Measurements from ENCODE around the gene C5orf34. TPM values are rescaled to one million over a fixed set of nuclear protein-coding genes. Genes with fewer than 3 reads are reported as not detected.

C5orf34 gene
- total and polyA plus RNA-seq, 3 donors from 2014 or later: 5.5 to 8.9 (median 8.5) TPM

DNA sequence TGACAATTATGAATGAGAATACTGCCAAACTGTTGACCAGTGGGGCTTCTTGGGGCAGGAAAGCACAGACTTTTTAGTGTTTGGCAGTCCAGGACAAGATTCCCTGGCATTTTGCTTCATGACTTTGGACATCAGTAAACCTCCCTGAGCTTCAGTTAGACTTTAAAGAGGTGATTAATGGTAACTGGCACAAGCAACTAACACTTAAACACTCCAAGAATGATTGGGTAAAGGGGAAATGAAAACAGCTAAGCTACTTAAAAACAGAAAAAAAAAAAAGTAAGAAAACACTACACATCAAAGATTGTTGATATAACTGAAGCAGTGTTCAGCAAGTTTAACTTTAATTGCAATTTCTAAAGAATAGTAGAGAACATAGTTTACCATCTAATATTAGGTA lies 28.5 kb upstream of the C5orf34 start:
- no peak overlapping the region for H3K27ac ChIP-seq
- peaks cover 13% of the 10 kb centered on the region for H3K4me1 ChIP-seq
- no peak for DNase-seq
- no peaks in the 10 kb centered on the region for H3K27me3 ChIP-seq
- no peaks in the 10 kb centered on the region for H3K9me3 ChIP-seq
- intact Hi-C loops (cut with DNase I; ENCODE audit: low total_unique reads): no loop called here
- TF ChIP-seq POLR2A (IDR thresholded peaks at IDR 0.05): no peak
- TF ChIP-seq, protein P1, sequence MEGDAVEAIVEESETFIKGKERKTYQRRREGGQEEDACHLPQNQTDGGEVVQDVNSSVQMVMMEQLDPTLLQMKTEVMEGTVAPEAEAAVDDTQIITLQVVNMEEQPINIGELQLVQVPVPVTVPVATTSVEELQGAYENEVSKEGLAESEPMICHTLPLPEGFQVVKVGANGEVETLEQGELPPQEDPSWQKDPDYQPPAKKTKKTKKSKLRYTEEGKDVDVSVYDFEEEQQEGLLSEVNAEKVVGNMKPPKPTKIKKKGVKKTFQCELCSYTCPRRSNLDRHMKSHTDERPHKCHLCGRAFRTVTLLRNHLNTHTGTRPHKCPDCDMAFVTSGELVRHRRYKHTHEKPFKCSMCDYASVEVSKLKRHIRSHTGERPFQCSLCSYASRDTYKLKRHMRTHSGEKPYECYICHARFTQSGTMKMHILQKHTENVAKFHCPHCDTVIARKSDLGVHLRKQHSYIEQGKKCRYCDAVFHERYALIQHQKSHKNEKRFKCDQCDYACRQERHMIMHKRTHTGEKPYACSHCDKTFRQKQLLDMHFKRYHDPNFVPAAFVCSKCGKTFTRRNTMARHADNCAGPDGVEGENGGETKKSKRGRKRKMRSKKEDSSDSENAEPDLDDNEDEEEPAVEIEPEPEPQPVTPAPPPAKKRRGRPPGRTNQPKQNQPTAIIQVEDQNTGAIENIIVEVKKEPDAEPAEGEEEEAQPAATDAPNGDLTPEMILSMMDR (IDR thresholded peaks at IDR 0.05): no peak
- no peak overlapping the region for H3K4me3 ChIP-seq
- peaks cover 5% of the 10 kb centered on the region for H3K36me3 ChIP-seq (ENCODE audit: low read depth, missing control alignments)

DNA sequence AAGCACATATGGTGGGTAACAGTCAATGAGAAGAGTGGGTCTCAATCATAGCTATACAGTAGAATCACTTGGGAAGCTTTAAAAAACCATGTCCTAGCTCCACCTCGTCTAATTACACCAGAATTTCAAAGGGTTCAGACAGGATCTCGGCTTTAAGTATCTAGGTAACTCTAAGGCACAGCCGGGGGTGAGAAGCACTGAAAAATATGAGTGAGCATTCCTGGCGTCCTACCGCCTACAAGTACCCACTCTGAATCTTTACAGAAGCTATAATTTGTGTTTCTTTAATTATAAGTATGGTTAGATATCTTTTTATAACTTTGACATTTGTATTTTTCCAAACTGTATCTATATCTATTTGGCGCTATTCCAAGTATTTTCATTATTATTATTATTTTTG lies 25.8 kb upstream of the C5orf34 start:
- Histone ChIP-seq H3K36me3 (ENCODE audit: low read depth, missing control alignments) (no peaks in the 10 kb centered on the region), H3K27ac (no peak overlapping the region), H3K4me1 (peaks cover 7% of the 10 kb centered on the region), H3K4me3 (no peak overlapping the region), H3K27me3 (no peaks in the 10 kb centered on the region), H3K9me3 (no peaks in the 10 kb centered on the region)
- DNase-seq: no peak
- intact Hi-C loops (cut with DNase I; ENCODE audit: low total_unique reads): no loop called here
- 61 to 73% methylated on average over 6 of the region's 6 CpGs for WGBS, 2 donors
- TF ChIP-seq, protein P1 (IDR thresholded peaks at IDR 0.05): no peak
- no peak for TF ChIP-seq POLR2A (IDR thresholded peaks at IDR 0.05)

DNA sequence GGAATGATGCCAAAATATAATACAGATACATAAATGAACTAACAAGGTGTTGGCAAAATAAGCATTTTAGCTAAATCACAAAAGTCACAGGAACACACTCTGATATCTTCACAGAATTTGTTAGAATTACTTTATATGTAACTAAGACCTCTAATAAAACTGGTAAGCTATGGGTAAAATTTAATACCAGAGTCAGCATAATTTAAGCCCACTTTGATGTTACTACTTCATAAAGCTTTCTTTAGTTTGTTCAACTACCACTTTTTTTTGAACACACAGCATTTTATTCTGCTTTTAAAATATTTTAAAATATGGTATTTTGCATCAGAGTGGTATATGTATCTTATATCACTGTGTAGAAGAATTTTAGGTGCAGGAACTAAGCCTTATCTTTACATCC lies 22.0 kb upstream of the C5orf34 start:
- H3K4me1 ChIP-seq: peaks cover 5% of the 10 kb centered on the region
- H3K4me3 ChIP-seq: no peak overlapping the region
- no peak for DNase-seq
- no peaks in the 10 kb centered on the region for H3K36me3 ChIP-seq (ENCODE audit: low read depth, missing control alignments)
- no peaks in the 10 kb centered on the region for H3K9me3 ChIP-seq
- no peaks in the 10 kb centered on the region for H3K27me3 ChIP-seq
- intact Hi-C loops (cut with DNase I; ENCODE audit: low total_unique reads): no loop called here
- TF ChIP-seq POLR2A (IDR thresholded peaks at IDR 0.05): no peak
- TF ChIP-seq, protein P1 (IDR thresholded peaks at IDR 0.05): no peak
- no peak overlapping the region for H3K27ac ChIP-seq

DNA sequence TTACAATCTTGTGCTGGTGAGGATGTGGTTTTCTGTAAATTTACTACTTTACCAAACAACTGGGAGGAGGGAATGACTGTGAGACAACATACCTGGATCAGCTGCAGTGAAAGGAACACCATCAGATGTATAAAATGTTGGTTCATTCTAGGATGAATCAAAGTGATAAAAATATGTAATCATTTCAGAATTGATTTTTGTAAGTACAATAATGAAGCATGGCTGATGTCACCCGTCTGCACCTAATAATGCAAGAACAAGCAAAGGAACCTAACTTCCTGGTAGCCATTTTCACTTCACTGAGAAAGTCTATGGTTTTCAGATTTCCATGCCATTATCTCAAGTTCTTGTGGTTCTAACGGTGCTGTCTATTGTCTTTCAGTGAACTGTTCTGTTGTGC lies 18.7 kb upstream of the C5orf34 start:
- intact Hi-C loops (cut with DNase I; ENCODE audit: low total_unique reads): no loop called here
- no peaks in the 10 kb centered on the region for H3K9me3 ChIP-seq
- TF ChIP-seq, protein P1 (IDR thresholded peaks at IDR 0.05): no peak
- no peak for TF ChIP-seq POLR2A (IDR thresholded peaks at IDR 0.05)
- no peak overlapping the region for H3K4me3 ChIP-seq
- no peak overlapping the region for H3K27ac ChIP-seq
- no peaks in the 10 kb centered on the region for H3K36me3 ChIP-seq (ENCODE audit: low read depth, missing control alignments)
- H3K27me3 ChIP-seq: no peaks in the 10 kb centered on the region
- 75 to 80% methylated on average over 2 of the region's 2 CpGs for WGBS, 2 donors
- no peak for DNase-seq
- H3K4me1 ChIP-seq: peaks cover 5% of the 10 kb centered on the region

DNA sequence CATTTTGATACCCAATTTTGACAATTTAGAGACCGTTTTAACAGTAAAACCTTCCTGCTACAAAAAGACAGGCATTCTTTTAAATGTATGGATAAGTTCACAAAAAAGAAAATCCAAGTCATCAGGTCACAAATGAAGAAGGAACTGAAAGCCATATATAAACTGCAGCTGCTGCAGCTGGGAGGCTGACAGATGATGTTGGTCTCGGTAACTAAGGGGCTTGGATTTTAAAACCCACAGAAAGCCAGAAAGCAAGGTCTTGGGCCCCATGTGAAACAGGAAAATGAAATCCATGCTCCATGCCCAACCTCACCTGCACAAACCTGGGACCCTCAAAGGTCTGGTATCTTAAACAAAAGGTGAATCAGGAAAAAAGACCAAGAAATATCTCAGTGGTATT lies 15.7 kb upstream of the C5orf34 start:
- Histone ChIP-seq H3K4me3 (no peak overlapping the region), H3K9me3 (no peaks in the 10 kb centered on the region), H3K4me1 (peaks cover 5% of the 10 kb centered on the region), H3K27ac (no peak overlapping the region), H3K36me3 (ENCODE audit: low read depth, missing control alignments) (no peaks in the 10 kb centered on the region), H3K27me3 (no peaks in the 10 kb centered on the region)
- 89 to 95% methylated on average over 2 of the region's 2 CpGs for WGBS, 2 donors
- intact Hi-C loops (cut with DNase I; ENCODE audit: low total_unique reads): no loop called here
- no peak for TF ChIP-seq POLR2A (IDR thresholded peaks at IDR 0.05)
- TF ChIP-seq, protein P1 (IDR thresholded peaks at IDR 0.05): no peak
- DNase-seq: no peak
